Measurements from ENCODE around the gene COLEC11.
"Not testable (repeated sequence)": the region's sequence is repeated elsewhere in the genome, so short reads cannot be mapped to it uniquely, and the experiment has no call there.

The COLEC11 gene

DNA sequence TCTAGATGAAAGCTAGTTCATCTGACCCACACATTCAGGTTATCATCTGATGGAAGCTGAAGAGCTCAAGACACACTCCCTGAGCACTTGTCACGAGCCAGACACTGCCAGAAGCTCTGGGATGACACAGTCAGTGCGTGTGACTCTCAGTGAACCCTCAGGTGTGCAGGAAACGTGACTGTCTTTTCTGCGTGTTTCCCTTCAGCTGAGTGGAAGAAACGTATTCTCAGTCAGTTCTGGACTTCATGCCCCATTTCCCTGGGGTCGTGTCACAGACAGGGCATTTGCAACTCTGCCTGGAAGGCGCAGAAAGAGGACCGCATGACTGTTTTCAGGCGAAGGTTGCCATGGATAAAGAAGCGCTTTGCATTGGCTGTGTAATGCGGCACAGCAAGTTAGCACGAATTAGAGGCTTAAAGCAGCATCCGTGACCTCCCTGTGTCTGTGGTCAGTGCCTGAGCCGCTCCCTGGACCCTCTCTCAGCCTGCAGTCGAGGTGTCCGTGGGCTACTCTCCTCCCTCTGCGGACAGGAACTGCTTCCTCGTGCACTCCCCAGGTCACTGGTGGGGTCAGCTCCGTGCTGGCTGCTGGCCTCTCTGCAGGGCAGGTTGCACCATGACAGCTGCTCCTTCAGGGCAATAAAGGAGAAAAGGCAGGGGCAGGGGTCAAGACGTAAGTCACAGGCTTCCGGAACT lies 59.8 kb downstream of the COLEC11 start:
- no peak for DNase-seq (ENCODE audit: low read depth)

DNA sequence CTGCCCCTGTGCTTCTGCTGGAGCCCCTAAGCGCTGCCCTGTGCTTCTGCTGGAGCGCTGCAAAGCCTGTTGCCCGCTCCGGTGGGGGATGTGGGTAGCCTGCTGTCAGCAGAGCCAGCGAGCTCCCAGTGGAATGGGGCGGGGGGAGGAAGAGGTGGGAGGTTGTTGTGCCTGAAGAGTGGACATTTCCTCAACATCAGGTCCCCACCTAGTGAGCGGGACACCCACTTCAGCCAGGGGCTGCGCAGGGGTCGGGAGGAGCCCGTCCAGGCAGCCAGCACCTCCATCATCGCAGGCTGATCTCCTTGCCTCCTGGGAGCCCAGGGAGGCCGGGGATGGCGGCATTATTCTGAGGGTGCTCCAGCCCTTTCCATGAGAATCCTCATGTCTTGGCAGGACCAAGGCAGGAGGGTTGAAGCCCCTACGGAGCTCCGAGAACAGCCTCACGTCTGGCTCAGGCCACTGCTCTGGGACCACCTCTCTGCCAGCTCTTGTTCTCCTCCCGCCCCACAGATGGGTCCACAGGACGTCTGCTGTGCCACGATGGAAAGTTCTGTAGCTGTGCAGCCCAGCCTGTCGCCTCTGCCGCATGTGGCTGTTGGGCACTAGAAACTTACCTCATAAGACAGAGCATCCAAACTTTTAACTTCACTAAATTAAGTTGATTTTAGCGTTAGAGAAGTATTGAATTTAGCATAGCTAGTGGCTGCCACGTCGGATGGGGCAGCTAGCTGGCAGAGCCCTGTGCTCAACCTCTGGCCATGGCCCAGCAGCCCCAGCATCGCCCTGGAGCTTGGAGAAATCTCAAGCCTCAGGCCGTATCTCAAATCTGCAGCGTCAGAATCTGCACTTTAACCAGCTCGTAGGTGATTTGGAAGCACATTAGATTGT lies 61.2 kb downstream of the COLEC11 start:
- DNase-seq (ENCODE audit: low read depth) = no peak

- no peak for DNase-seq (ENCODE audit: low read depth)
Observed at GRCh38 chr2:3656762-3657721, 62.1 kb downstream of the COLEC11 start.

- DNase-seq (ENCODE audit: low read depth) = no peak
Observed at GRCh38 chr2:3657881-3658280, 63.0 kb downstream of the COLEC11 start, which contains the start of gene ALLC. ALLC (plus strand) TSS chr2:3658200; CDS start chr2:3671158, 12,958 bp downstream.

GRCh38 chr2:3659447-3660432 lies 64.8 kb downstream of the COLEC11 start:
- DNase-seq (ENCODE audit: low read depth) = no peak

GRCh38 chr2:3660640-3661039 lies 65.7 kb downstream of the COLEC11 start:
- DNase-seq (ENCODE audit: low read depth) = not testable (repeated sequence)

GRCh38 chr2:3661149-3661660 lies 66.3 kb downstream of the COLEC11 start:
- peak; percentile 9 for DNase-seq (ENCODE audit: low read depth)

DNA sequence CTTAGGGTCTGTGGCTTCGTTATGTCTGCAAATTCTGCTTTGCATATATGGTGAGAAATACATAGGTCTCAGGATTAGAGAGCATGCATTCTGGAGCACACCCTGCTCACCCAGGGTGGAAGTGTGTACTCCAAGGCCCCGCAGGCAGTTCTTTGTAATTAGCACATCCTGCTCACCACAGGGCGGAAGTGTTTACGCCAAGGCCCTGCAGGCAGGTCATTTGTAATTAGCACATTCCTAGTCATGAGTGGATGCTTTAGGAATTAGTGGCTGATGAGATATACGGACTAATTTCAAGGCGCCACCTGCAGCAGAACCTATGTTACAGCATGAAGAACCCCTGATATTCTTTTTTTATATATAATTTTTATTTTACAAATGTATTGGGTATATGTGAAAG lies 67.3 kb downstream of the COLEC11 start:
- DNase-seq (ENCODE audit: low read depth) = peak; percentile 41

DNA sequence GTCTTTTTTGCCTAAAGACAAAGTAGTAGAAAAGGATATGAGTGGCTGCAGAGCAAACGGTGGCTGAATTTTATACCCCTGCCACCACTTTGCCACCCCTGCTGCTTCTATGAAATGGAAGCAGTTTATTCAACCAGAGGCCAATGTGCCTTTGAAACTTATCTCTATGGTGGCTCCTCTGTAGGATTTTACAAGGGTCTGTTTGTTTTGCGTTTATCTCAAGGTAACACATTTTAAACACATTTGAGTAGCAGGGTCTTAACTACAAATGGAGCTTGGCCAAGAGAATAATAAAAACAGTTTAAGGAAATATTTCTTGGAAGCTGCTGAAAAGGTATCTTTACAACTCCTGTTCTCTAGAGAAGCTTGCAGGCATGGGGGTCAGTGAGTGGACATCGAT lies 69.2 kb downstream of the COLEC11 start:
- DNase-seq (ENCODE audit: low read depth) = no peak

GRCh38 chr2:3664925-3665324 lies 70.0 kb downstream of the COLEC11 start:
- DNase-seq (ENCODE audit: low read depth) = no peak

GRCh38 chr2:3665886-3666612 lies 71.1 kb downstream of the COLEC11 start:
- no peak for DNase-seq (ENCODE audit: low read depth)

DNA sequence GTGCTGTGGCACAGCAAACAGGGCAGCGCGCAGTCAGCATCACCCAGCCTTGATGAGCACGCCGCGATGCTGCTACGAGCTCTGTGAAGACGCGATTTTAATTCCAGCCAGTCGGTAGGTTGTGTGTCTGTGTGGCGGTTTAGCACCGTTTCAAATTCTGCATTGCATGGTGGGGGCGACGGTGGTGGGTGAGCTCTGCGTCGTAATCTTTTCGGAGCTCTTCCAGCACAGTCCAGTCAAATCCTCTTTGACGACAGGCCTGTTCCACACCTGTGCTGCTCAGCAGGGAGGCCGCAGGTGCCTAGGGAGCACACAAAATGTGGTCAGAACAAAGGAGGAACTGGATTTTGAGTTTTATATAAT lies 71.7 kb downstream of the COLEC11 start:
- no peak for DNase-seq (ENCODE audit: low read depth)

DNA sequence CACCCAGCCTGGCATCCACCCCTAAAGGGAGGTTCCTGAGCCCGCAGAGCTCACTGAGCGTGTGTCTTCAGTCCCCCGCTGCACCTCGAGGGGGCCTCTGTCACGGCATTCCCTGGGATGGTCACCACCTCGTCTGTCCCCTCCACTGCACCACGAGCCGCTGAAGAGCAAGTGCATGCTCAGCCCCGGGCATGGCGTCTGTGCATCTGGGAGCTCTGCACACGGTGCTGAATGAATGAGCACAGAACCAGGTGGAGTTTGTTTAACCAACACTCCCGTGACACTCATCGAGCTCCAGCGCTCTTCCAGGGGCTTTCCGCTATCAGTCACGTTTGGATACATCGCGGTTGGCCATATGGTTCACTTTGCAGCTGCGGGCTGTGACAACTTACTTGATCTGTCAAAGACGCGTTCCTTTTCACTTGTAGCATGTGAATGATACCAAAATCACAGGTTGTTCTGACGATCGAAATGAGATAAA lies 72.3 kb downstream of the COLEC11 start:
- no peak for DNase-seq (ENCODE audit: low read depth)

DNA sequence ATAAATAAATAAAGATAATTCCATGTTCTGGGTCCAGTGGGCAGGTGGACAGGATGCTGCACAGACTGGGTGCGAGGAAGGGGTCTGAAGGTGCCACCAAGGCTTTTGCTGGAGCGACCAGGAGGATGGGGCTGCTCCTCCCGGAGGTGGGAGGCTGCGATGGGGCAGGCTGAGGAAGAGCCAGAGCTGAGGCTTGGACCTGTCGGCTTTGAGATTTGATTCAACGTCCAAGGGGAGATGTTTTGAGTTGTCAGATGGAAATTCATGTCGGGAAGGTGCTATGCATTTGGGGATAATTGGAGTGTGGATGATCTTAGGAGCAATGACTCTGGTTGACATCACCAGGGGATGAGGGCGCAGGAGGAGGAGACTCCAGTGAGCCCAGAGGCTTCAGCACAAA lies 74.7 kb downstream of the COLEC11 start:
- DNase-seq (ENCODE audit: low read depth) = no peak

- DNase-seq (ENCODE audit: low read depth) = no peak
Observed at GRCh38 chr2:3670376-3670775, 75.5 kb downstream of the COLEC11 start.

DNA sequence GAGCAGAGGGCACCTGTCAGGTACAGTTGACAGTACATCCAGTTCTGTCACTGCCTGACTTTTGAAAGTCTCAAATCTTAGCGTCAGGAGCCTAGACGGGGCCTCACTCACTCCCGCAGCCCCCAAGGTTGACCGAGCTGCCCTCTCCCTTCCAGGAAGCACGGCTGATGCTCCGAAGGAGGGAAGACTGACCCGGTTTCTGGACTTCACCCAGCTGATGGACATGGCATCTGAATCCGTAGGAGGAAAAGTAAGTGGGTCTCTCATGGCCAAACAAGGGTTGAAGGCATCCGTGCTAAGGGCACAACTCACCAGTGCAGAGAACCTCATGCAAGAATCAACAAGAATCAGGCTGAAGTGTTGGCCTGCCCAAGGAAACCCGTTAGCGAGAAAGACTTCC lies 76.0 kb downstream of the COLEC11 start:
- DNase-seq (ENCODE audit: low read depth) = no peak

DNA sequence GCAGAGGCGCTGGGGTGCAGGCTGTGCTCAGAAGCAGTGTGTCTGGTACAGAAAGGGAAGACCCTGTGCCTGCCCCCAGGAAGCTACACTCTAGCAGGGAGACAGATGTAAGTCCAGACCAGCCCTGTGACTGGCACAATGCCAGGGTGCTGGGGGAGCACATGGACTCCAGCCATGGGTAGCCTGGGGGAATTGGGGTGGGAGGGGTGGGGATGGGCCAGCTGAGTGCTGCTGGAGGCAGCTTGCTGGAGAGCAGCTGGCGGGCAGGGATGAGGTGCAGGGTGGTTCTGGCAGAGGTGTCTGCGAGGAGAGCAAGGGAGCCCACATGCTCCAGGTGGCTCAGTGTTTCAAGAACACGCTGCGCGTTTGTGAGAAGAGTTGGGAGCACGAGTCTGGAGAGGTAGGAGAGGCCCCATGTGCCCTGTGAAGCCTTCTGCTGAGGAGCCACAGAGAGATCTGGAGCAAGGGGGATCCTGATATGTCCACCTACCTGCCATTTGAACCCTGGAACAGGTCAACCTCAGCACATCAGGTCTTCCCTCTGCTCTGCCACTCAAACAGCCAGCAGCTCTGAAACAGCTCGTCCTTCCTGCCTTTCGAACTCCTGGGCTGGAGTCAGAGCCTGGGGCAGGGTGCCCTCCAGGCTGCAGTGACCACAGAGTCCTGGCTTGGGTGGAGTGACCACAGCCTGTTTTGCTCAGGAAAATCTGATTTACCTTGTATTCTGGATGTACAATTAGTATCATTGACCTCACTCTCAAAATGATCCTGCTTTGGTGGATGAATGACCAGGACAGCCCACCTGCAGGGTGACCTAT lies 78.2 kb downstream of the COLEC11 start:
- DNase-seq (ENCODE audit: low read depth) = no peak

DNA sequence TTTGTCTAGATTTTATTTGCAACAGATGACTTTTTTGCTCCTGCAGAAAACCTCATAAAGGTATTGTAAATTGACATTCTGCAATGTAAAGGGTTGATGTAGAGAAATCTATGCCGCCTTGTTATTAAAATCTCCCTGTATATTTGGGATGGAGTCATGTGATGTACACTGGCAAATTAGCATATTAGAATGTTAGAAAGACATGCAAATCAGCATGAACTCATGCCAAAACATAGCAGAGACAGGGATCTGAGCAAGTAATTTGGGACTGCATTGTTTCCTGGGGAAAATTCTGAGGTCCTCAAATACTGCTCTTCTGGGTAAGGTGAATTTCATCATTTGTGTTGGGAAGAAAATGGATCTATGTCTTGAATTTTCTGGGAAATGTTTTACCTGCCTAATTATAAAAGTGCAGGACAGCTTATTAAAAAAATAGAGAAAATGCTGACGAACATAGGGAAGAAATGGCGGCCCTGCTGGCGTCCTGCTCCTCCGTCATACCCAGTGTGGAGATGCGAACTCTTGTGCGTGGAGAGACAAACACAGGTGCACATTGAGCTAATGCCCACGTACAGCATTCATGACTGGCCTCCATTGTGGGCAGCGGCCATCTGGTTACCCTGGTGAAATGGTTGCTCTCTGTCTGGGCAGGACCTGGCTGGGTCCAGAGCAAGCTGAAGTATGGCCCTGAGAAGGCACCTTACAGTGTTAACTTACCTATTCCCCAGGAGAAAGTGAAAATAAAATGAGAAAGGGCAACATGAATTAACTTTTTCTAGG lies 79.3 kb downstream of the COLEC11 start:
- DNase-seq (ENCODE audit: low read depth) = no peak
